Heart left ventricle (tissue), 16 donors: ENCODE data around the gene DPPA4. TPM values are rescaled to one million over a fixed set of nuclear protein-coding genes. Genes with fewer than 3 reads are reported as not detected.

Experiments used
- ATAC-seq, 4 donors: fragments of 200-7000 bp; cut with Tn5 transposase; one replicate each; pipeline ENCODE4 v1.9.1; 2020 to 2022; ENCODE audit warnings: moderate library complexity in 4 of 4, mild to moderate bottlenecking in 3 of 4, moderate number of reproducible peaks in 1 of 4
- DNase-seq, 5 donors: peaks; one replicate each; pipeline ENCODE4 v3.0.0-alpha.2; 2020
- H3K27ac ChIP-seq, 12 donors: fragments of 200-600 bp; sonication (generic) in 4 of 12; one replicate each; pipeline versions ENCODE4 v1.5.0 to v1.8.0; 2016 to 2022; ENCODE audit warnings: mild to moderate bottlenecking in 2 of 12
- H3K27me3 ChIP-seq, 9 donors: fragments of 200-600 bp; sonication (generic) in 2 of 9; one replicate each; pipeline versions ENCODE4 v1.5.1 to v1.8.0; 2016 to 2022; ENCODE audit warnings: mild to moderate bottlenecking in 3 of 9
- H3K36me3 ChIP-seq, 9 donors: fragments of 200-600 bp; sonication (generic) in 2 of 9; one replicate each; pipeline versions ENCODE4 v1.5.0 to v1.8.0; 2018 to 2022; ENCODE audit warnings: mild to moderate bottlenecking in 2 of 9
- H3K4me1 ChIP-seq, 12 donors: fragments of 200-600 bp; sonication (generic) in 4 of 12; one replicate each; pipeline versions ENCODE4 v1.5.0 to v1.8.0; 2016 to 2022; ENCODE audit warnings: mild to moderate bottlenecking in 3 of 12
- H3K4me3 ChIP-seq, 12 donors: fragments of 200-600 bp; sonication (generic) in 4 of 12; one replicate each; pipeline versions ENCODE4 v1.5.0 to v1.8.0; 2017 to 2022; ENCODE audit warnings: mild to moderate bottlenecking in 9 of 12, moderate library complexity in 4 of 12
- H3K9me3 ChIP-seq, 12 donors: fragments of 200-600 bp; sonication (generic) in 4 of 12; one replicate each; pipeline versions ENCODE4 v1.5.0 to v1.8.0; 2016 to 2022; ENCODE audit warnings: mild to moderate bottlenecking in 1 of 12
- POLR2A ChIP-seq, 2 donors: fragments of 450-650 bp; IDR thresholded peaks; one replicate each; pipeline ENCODE4 v1.6.1; 2017; ENCODE audit warnings: antibody characterized with exemption in 2 of 2, mild to moderate bottlenecking in 2 of 2, moderate library complexity in 2 of 2
- WGBS, 4 donors: extraction: QIAGEN DNeasy Blood & Tissue Kit in 2 of 4; methylation state at CpG; one replicate each; pipeline versions ENCODE4 v1.1.5 to v1.1.7; 2013 to 2018; 5-methylcytosine and 5-hydroxymethylcytosine counted together
- intact Hi-C, 10 donors: fragments of 100-400 bp; cut with DNase I; formaldehyde crosslinking; loops; one replicate each; pipeline versions ENCODE4 v1.11.1 to v1.14.2; 2022
- polyA plus RNA-seq, 2 donors: library from polyadenylated mRNA; stranded (reverse); fragments of 200-250 nt; gene quantifications; one replicate each; pipeline ENCODE4 v1.2.3, GENCODE V29; 2013
- total RNA-seq, 9 donors: library from RNA; depleted of rRNA in 2 of 9; stranded (reverse); fragments of >200 nt in 2 of 9; fragmentation: NEBNext Ultra II Directional in 3 of 9; extraction: Animal tissue kit (Norgen Biotek cat#: 25700) in 3 of 9; gene quantifications; one replicate each; pipeline versions ENCODE4 v1.1.0 to v1.2.4, GENCODE V29; 2016 to 2023
- TF ChIP-seq, protein P1 (sequence below), 12 donors: fragments of 200-600 bp; sonication (generic) in 4 of 12; IDR thresholded peaks; one replicate each; pipeline versions ENCODE4 v1.5.0 to v1.8.0; 2018 to 2022; ENCODE audit warnings: antibody characterized with exemption in 12 of 12, mild to moderate bottlenecking in 5 of 12
- donor health status: ischemic (EF 13 %, LVEDD 7.1; RV severe dilation, severe dysfunction).
- donor health status: healthy with polysubstance abuse.
- donor health status: DM: no; HTN: yes; CAD: no.
- donor health status: DM: no; HTN: no; CAD: no.
- donor health status: ischemic (EF 25% LVEDD 6.9; RV normal size, moderate dysfunction).
- donor health status: ischemic (EF 25% LVEDD 5.7; RV mildly dilated, moderate dysfunction).
- donor health status: healthy.
- donor health status: DM: yes; HTN: yes; CAD: no.
- donor health status: ischemic (EF 35%, LVEDD 5.7; RV mildly dilated, moderate dysfunction).
- donor health status: nonischemic (EF 11% LVEDD 7.7; RV severe dilation, severe dysfunction).
- donor health status: DM: yes; HTN: yes; CAD: no.
- donor health status: PGD.
- donor health status: ischemic (EF 29% LVEDD 5.4; RV normal size, mild dysfunction).
- donor health status: nonischemic (EF 23%, LVEDD 6.1; RV moderate dilation, normal function).

The DPPA4 gene
- total and polyA plus RNA-seq, 11 donors = not detected

DNA sequence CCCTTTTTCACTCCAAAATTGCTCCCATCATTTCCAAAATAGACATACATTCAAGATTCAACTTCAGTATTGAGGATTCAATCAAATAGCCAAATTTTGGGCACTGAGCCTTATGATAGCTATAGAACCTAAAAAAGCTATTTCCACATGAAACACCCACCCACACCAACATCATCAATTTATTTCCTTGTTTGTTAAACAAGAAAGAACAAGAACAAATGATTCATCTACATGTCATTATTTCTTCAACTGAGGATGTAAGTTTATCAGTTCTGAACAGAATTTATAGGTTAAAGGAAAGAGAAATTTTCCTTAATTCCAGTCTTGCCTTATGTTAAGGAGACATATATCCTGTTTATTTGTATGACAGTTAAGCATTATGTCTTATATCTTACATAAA lies 53.3 kb downstream of the DPPA4 start:
- no peaks in the 10 kb centered on the region for H3K36me3 ChIP-seq
- no peak overlapping the region for H3K4me3 ChIP-seq

DNA sequence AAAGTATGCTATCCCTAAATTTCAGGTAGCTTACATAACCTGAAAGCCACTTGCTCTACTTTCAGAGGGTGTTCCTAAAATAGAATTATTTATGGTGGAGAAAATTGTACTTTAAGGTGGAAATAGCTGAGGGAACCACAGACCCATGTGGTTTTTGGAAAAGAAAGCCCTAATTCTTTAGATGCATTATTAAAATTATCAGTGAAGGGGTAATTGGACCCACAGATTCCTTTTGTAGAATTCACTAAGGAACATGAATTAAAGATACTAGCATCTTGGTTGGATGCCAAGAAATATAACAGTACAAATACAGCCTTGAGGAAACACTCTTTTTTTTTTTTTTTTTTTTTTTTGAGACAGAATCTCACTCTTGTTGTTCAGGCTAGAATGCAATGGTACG lies 58.8 kb downstream of the DPPA4 start:
- WGBS, 4 donors = 58 to 74% (median 67%) methylated on average over 1 of the region's 1 CpG
- no peak for TF ChIP-seq POLR2A (IDR thresholded peaks at IDR 0.05)
- TF ChIP-seq, protein P1, sequence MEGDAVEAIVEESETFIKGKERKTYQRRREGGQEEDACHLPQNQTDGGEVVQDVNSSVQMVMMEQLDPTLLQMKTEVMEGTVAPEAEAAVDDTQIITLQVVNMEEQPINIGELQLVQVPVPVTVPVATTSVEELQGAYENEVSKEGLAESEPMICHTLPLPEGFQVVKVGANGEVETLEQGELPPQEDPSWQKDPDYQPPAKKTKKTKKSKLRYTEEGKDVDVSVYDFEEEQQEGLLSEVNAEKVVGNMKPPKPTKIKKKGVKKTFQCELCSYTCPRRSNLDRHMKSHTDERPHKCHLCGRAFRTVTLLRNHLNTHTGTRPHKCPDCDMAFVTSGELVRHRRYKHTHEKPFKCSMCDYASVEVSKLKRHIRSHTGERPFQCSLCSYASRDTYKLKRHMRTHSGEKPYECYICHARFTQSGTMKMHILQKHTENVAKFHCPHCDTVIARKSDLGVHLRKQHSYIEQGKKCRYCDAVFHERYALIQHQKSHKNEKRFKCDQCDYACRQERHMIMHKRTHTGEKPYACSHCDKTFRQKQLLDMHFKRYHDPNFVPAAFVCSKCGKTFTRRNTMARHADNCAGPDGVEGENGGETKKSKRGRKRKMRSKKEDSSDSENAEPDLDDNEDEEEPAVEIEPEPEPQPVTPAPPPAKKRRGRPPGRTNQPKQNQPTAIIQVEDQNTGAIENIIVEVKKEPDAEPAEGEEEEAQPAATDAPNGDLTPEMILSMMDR (IDR thresholded peaks at IDR 0.05) = no peak
- Histone ChIP-seq H3K4me3 (no peak overlapping the region), H3K27ac (no peak overlapping the region), H3K27me3 (no peaks in the 10 kb centered on the region), H3K36me3 (no peaks in the 10 kb centered on the region), H3K4me1 (peaks cover 0 to 5% (median 0%) of the 10 kb centered on the region in 12 donors), H3K9me3 (no peaks in the 10 kb centered on the region)
- DNase-seq (no peak), ATAC-seq (no peak)
- intact Hi-C loops = loop anchor here in 1 of 10 donors (10.0 kb wide), 1 partner anchor 116 kb away; no protein-coding TSS in a partner anchor

More for the DNA sequence above, 53.3 kb downstream of the DPPA4 start:
- intact Hi-C loops = no loop called here
- TF ChIP-seq, protein P1 (IDR thresholded peaks at IDR 0.05) = no peak
- TF ChIP-seq POLR2A (IDR thresholded peaks at IDR 0.05) = no peak
- no peak for ATAC-seq
- Histone ChIP-seq H3K9me3 (no peaks in the 10 kb centered on the region), H3K27ac (no peak overlapping the region), H3K4me1 (no peaks in the 10 kb centered on the region), H3K27me3 (no peaks in the 10 kb centered on the region)
- DNase-seq = no peak

DNA sequence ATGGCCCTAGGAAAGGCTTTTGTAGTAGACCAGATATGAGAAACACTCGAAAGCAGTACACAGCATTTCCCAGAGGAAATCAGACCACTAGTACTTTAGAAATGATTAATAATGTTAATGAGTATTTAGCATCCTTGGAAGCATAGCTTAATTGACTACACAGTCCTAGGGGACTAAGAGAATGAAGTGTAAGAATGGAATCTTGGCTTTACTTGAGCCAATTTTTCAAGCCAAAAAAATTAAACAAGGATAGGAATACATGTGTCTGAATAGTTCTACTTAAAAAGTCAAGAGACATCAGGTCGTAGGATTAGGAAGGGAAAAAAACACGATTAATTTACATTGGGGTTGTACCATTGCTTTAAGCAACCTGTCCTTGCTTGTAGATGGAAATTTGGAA lies 59.2 kb downstream of the DPPA4 start:
- no peaks in the 10 kb centered on the region for H3K9me3 ChIP-seq
- DNase-seq (no peak), ATAC-seq (no peak)
- no peak for TF ChIP-seq POLR2A (IDR thresholded peaks at IDR 0.05)
- TF ChIP-seq, protein P1 (IDR thresholded peaks at IDR 0.05) = no peak
- intact Hi-C loops = loop anchor here in 1 of 10 donors (10.0 kb wide), 1 partner anchor 117 kb away; no protein-coding TSS in a partner anchor
- no peak overlapping the region for H3K4me3 ChIP-seq
- no peaks in the 10 kb centered on the region for H3K27me3 ChIP-seq
- H3K27ac ChIP-seq = no peak overlapping the region
- 48 to 57% (median 52%) methylated on average over 3 of the region's 3 CpGs for WGBS, 4 donors
- peaks cover 0 to 5% (median 0%) of the 10 kb centered on the region in 12 donors for H3K4me1 ChIP-seq
- H3K36me3 ChIP-seq = no peaks in the 10 kb centered on the region

Other genes with a start within 250 kb of the DPPA4 start
- not detected for gene MORC1, start 219.4 kb downstream of the DPPA4 start, total RNA-seq
- not detected for gene MORC1, start 219.4 kb downstream of the DPPA4 start, polyA plus RNA-seq
- not detected for gene C3orf85, start 200.8 kb downstream of the DPPA4 start, total RNA-seq
- not detected for gene C3orf85, start 200.8 kb downstream of the DPPA4 start, polyA plus RNA-seq
- gene DPPA2, start 21.0 kb downstream of the DPPA4 start, total RNA-seq = not detected
- gene DPPA2, start 21.0 kb downstream of the DPPA4 start, polyA plus RNA-seq = not detected